ENCODE measurements around the gene FOXP4.
"Not testable (repeated sequence)": the region's sequence is repeated elsewhere in the genome, so short reads cannot be mapped to it uniquely, and the experiment has no call there.

FOXP4 gene

GRCh38 chr6:41602864-41603608, 56.9 kb downstream of the FOXP4 start:
- peak; percentile 75 for DNase-seq

- no peak for DNase-seq
These were observed 57.8 kb downstream of the FOXP4 start for GRCh38 chr6:41604006-41604405.

GRCh38 chr6:41605649-41606048, 59.5 kb downstream of the FOXP4 start:
- no peak for DNase-seq

DNA sequence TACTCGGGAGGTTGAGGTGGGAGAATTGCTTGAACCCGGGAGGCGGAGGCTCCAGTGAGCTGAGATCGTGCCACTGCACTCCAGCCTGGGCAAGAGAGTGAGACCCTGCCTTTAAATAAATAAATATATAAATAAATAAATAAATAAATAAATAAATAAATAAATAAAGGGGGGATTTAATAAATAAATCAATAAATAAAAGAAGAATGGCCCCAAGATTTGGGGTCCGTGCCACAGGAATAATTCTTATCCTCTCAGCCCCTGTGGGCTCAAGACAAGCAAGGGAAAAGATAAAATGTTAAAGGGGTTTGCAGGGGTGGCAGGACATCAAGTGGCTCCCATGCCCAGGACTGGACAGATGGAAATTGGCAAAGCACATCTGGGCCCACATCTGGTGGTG, 60.9 kb downstream of the FOXP4 start:
- no peak for DNase-seq

- no peak for DNase-seq
These were observed 61.6 kb downstream of the FOXP4 start for GRCh38 chr6:41607736-41608135.

DNA sequence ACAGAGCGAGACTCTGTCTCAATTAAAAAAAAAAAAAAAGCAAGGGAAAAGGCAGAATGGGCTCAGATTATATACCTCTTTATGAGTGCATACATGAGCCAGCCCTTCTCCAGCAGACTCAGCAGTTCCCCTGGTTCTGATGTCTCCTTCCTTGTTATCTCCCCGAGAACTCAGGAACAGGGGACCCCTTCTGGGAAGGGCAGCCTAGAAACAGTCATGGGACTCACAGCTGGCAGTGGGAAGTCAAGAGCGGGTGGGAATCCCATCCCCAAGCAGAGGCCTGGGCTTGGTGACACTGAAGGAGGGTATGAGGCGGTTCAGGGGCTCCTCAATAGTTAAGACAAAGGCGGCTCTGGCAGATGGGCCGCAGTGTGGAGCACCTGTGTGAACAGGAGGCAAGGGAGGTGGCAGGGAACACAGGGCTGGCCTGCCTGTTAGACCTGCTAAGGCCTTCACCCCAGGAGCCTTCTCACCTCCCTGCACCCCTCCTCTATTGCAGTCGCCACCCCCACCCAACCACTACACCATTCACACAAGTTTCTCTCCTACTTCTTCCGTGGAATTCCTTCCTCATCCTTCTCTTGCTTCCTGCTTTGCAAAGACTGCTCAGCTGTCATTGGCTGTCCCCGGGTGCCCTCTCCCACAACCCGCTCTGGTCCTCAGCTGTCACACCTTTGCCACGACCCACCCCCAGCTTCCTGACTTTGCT, 62.4 kb downstream of the FOXP4 start:
- DNase-seq: no peak

GRCh38 chr6:41614715-41615114, 68.5 kb downstream of the FOXP4 start:
- DNase-seq: no peak

DNA sequence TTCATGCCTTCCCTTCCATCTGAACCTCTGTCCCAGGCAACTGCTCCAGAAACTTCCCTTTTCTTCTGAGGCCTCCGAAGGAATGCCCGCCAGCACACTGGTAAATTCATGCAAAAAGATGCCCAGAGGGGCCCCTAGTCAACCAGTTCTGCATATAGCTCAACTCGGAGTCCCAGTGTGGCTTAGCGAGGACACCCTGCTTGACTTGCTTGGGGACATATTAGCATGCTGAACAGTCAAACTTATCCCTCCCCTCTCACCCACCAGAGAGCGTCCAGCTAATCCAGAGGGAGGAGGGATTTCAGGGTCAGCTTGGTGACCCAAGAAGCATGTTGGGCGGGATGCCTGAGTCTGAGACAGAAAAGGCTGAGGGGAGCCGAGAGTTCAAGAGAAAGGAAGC, 69.1 kb downstream of the FOXP4 start:
- DNase-seq: no peak

DNA sequence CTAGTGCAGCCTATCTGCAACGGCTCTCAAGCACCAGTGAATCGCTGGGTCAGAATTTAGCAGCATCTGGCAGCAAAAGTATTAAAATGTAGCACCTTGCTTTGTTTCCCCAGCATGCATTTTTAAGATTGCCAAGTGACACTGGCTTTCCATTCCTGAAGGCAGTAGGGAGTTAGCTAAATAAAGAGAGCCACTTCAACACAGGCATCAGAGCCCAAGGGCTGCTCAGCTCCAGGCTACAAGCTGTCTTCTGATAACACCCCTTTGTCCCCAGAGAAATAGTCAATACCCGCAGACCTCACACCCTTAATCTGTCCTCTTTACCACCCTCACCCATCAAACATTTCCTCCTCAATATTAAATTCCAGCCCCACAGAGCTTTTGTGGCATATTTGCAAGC, 72.4 kb downstream of the FOXP4 start:
- DNase-seq: no peak

DNA sequence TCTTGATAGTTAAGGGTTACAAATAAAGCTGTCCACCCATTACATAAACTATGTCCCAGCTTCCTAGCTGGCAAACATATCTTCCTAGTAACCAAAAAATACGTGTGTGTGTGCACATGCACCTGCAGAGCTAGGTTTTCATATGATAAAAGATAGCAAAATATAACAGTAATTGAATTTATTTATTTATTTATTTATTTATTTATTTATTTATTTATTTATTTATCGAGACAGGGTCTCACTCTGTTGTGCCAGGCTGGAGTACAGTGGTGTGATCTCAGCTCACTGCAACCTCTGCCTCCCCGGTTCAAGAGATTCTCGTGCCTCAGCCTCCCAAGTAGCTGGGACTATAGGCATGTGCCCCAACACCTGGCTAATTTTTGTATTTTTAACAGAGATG, 73.0 kb downstream of the FOXP4 start:
- not testable (repeated sequence) for DNase-seq

GRCh38 chr6:41621367-41621766, 75.2 kb downstream of the FOXP4 start:
- no peak for DNase-seq

DNA sequence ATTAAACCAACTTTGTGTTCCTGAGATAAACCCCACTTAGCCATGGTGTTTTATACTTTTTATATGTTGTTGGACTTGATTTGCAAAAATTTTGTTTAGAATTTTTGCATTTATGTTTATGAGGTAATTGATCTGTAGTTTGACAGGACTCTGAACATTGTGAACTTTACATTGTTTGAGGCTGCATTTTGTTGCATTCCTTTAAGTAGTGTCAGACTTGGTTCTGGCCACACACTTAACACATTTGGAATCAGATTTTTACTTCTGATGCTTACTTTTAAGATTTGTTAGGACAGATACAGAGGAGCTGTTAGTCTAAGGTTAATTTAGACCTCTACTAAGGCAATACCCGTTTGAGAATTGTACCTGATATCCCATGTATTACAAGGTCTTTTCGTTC, 75.6 kb downstream of the FOXP4 start:
- DNase-seq: no peak

- peak; percentile 7 for DNase-seq
These were observed 76.2 kb downstream of the FOXP4 start for GRCh38 chr6:41622206-41622988.

DNA sequence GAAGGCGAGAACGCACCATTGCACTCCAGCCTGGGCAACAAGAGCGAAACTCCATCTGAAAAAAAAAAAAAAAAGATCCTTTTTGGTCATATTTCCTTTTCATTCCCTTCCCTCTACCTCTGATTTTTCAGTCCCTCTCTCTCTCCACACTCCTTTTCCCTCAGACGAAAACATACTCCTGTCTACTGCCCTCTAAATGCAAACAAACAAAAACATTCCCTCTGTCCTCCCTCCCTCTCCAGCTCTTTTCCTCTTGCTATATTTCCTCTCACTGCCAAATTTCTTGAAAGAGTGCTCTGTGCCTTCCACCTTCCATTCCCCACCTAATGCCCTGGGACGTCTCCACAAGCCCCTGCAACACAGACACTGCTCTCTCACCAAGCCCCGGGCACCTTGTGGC, 77.1 kb downstream of the FOXP4 start:
- no peak for DNase-seq

DNA sequence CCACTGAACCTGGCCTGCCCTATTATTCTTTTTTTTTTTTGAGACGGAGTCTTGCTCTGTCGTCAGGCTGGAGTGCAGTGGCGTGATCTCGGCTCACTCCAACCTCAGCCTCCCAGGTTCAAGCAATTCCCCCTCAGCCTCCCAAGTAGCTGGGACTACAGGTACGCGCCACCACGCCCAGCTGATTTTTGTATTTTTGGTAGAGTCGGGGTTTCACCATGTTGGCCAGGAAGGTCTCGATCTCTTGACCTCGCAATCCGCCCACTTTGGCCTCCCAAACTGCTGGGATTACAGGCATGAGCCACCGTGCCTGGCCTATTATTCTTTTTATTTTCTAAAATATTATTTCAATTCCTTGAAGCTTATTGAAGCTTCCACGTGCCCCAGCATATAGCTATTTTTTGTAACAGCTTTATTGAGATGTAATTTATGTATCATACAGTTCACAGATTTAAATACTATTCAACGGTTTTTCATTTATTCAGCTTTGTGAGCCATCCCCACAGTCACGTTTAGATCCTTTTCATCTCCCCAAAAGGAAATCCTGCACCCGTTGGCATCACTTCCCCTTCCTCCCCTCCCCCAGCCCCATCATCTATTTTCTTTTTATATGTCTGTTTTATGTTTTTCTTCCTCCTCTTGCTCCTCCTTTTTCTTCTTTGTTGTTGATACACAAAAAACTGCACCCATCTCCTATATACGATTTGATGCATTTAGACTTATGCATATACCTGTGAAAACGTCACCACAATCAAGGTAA, 78.6 kb downstream of the FOXP4 start:
- DNase-seq: peak; percentile 39

DNA sequence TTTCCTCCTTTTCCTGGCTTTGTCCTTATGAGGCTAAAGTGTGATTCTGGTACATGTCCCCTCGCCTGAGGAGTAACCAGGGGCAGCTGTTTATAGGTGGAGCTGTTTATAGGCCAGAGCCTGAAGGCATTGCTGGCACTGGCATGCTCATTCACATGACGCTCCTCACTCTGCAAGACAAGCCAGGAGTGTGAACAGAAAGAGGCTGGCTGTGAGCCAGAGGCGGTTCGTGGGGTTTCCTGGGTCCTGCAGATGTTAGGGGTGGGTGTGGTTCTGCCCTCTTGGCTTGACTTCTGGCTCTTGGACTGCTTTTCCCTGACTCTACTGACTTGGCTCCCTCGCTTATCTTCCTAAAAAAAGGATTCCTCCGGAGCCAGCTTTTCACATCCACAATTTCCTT, 79.3 kb downstream of the FOXP4 start:
- peak; percentile 21 for DNase-seq

DNA sequence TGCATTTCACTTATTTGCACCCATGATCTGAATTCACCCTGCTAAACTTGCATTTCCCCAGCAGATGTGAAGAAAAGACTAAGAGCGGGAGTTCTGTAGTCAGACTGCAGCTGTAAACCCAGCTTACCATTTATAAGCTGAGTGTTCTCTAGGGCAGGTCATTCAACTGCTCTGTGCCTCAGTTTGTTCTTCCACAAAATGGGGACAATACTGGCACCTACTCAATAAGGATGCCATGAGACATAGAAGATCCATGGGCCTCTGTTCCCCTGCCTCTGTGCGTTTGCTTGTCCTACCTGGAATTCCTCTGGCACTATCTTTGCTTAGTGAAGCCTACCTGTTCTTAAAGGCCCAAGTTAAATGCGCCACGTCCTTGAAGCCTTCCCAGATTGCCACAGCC, 79.8 kb downstream of the FOXP4 start:
- DNase-seq: no peak

GRCh38 chr6:41626917-41627316, 80.7 kb downstream of the FOXP4 start:
- peak; percentile 2 for DNase-seq

DNA sequence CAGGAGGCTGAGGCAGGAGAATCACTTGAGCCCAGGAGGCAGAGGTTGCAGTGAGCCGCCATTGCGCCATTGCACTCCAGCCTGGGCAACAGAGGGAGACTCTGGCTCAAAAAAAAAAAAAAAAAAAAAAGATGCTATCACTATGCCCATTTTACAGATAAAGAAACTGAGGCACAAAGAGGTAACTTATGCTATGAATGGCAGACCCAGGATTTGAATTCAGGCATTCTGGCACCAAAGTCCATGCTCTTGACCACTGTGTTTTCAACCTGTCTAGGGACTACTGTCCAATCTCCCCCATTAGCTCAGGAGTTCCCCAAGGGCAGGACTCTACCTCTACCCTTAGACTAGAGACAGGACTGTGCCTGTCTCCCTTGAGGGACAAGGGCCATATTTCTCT, 82.9 kb downstream of the FOXP4 start:
- DNase-seq: no peak

- DNase-seq: no peak
These were observed 83.9 kb downstream of the FOXP4 start for GRCh38 chr6:41630069-41630468.

DNA sequence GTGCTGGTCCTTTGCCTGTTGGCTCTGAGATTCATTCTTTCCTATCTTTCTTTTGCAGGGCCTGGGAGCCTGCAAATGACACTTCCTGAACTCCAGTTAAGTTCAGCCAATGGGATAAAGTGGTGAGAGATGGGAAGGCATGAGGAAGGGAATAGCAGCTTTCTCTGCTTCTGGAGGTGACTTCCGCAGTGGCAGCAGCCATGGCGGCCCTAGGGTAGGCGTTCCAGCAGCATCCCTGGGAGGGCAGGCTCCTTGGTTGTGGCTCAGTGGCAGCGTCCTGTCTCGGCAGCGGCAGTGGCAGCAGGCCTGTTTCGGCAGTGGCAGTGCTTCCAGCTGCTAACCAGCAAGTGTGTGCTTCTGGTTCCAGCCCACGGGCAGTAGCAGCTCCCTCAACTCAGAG, 84.8 kb downstream of the FOXP4 start:
- no peak for DNase-seq

- no peak for DNase-seq
These were observed 87.0 kb downstream of the FOXP4 start for GRCh38 chr6:41633056-41633634.

DNA sequence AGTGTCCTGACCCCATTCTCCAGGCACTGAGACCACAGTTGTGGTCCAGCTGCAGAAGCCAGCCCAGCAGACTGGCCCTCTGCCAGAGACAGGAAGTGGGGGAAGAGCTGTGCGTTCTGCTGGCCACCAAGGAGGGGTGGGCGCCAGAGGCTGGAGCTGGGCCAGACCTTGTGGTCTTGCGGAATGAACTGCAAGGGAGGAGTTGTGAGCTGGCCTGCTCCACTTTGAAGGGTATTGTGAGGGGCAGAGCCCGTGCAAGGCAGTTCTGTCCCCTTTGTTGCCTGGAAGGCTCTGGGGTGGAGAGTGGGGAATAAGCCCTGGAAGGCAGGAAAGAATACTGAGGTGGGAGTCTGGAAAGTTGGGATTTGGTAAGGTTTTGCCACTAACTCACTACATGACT, 88.5 kb downstream of the FOXP4 start:
- DNase-seq: no peak
